A673 (cell line): ENCODE data around the gene CTSZ. TPM values are rescaled to one million over a fixed set of nuclear protein-coding genes. Genes with fewer than 3 reads are reported as not detected.
A peak's percentile ranks its signal among the peaks of the same experiment; 100 is the strongest.

Source experiments
- BruUV-seq: library from RNA; stranded (reverse); fragments of 400-500 nt; replicated peaks from 2 replicates; lab custom pipeline; 2021; lab: Mats Ljungman, UMichigan
- CTCF ChIA-PET: fragments of 300-600 bp; sonication (Branson Sonifier 250); formaldehyde crosslinking; loops from one replicate; lab custom pipeline; 2022; ENCODE audit warnings: antibody characterized with exemption; lab: Charles Lee
- POLR2A ChIA-PET: fragments of 300-600 bp; sonication (Branson Sonifier 250); formaldehyde crosslinking; loops from one replicate; lab custom pipeline; 2022; ENCODE audit warnings: antibody characterized with exemption; ENCODE audit not compliant: low non-redundant PET; lab: Charles Lee
- DNase-seq: peaks from one replicate; pipeline ENCODE4 v3.0.0-alpha.2; 2015; ENCODE audit warnings: low spot score
- H3K27ac ChIP-seq: fragments of 200-600 bp; sonication (generic); 2 replicates; pipeline ENCODE4 v1.5.1; 2016; ENCODE audit warnings: mixed run types, low read depth, mild to moderate bottlenecking, mixed read lengths, antibody characterized with exemption, low read length; ENCODE audit not compliant: poor library complexity, severe bottlenecking
- H3K27me3 ChIP-seq: fragments of 200-600 bp; sonication (generic); replicated peaks from 2 replicates; pipeline ENCODE4 v1.6.1; 2017; ENCODE audit warnings: mixed run types, low read depth, mild to moderate bottlenecking, mixed read lengths, antibody characterized with exemption, low read length; ENCODE audit not compliant: insufficient read depth, poor library complexity
- H3K36me3 ChIP-seq: fragments of 200-600 bp; sonication (generic); 2 replicates; pipeline ENCODE4 v1.6.1; 2016; ENCODE audit warnings: mixed run types, mild to moderate bottlenecking, mixed read lengths, antibody characterized with exemption, low read length; ENCODE audit not compliant: insufficient read depth, poor library complexity, severe bottlenecking
- H3K4me1 ChIP-seq: fragments of 200-600 bp; sonication (generic); 2 replicates; pipeline ENCODE4 v1.6.1; 2017; ENCODE audit warnings: mixed run types, mild to moderate bottlenecking, mixed read lengths, antibody characterized with exemption, low read length; ENCODE audit not compliant: insufficient read depth, poor library complexity, severe bottlenecking
- H3K4me3 ChIP-seq: fragments of 200-600 bp; sonication (generic); 2 replicates; pipeline ENCODE4 v1.5.1; 2016; ENCODE audit warnings: low read depth, mixed run types, mild to moderate bottlenecking, mixed read lengths, low read length; ENCODE audit not compliant: poor library complexity, severe bottlenecking
- H3K9me3 ChIP-seq: fragments of 200-600 bp; sonication (generic); 2 replicates; pipeline ENCODE4 v1.6.1; 2016; ENCODE audit warnings: mixed run types, low read depth, mild to moderate bottlenecking, mixed read lengths, antibody characterized with exemption, low read length; ENCODE audit not compliant: poor library complexity, severe bottlenecking
- EZH2 ChIP-seq: fragments of 200-600 bp; sonication (generic); IDR thresholded peaks from 2 replicates; pipeline ENCODE4 v1.6.1; 2017; ENCODE audit warnings: borderline replicate concordance, low read depth, mild to moderate bottlenecking, mixed read lengths, antibody characterized with exemption, low read length; ENCODE audit not compliant: poor library complexity, severe bottlenecking
- intact Hi-C: fragments of 100-400 bp; cut with micrococcal nuclease; formaldehyde crosslinking; loops from one replicate; pipeline ENCODE4 v1.10.0; 2022; ENCODE audit not compliant: unreplicated experiment
- total RNA-seq: library from RNA; stranded (reverse); gene quantifications from 2 replicates; pipeline ENCODE4 v1.2.3, GENCODE V29; 2021
- TF ChIP-seq, protein P1 (sequence below): fragments of 300-800, 200-600 bp; sonication (generic); conservative IDR thresholded peaks from 2 replicates; pipeline ENCODE4 v1.5.1; 2017; ENCODE audit warnings: low read depth, mild to moderate bottlenecking, antibody characterized with exemption, low read length, moderate library complexity, mixed read lengths

Gene CTSZ
- total RNA-seq, 1 experiment from 2014 or later = 1.2 TPM

- TF ChIP-seq, protein P1, sequence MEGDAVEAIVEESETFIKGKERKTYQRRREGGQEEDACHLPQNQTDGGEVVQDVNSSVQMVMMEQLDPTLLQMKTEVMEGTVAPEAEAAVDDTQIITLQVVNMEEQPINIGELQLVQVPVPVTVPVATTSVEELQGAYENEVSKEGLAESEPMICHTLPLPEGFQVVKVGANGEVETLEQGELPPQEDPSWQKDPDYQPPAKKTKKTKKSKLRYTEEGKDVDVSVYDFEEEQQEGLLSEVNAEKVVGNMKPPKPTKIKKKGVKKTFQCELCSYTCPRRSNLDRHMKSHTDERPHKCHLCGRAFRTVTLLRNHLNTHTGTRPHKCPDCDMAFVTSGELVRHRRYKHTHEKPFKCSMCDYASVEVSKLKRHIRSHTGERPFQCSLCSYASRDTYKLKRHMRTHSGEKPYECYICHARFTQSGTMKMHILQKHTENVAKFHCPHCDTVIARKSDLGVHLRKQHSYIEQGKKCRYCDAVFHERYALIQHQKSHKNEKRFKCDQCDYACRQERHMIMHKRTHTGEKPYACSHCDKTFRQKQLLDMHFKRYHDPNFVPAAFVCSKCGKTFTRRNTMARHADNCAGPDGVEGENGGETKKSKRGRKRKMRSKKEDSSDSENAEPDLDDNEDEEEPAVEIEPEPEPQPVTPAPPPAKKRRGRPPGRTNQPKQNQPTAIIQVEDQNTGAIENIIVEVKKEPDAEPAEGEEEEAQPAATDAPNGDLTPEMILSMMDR = no peak
- no peak for TF ChIP-seq EZH2
- BruUV-seq = no TSS peak
- Histone ChIP-seq H3K27ac (no peak overlapping the region), H3K36me3 (peaks cover 49% of the 10 kb centered on the region), H3K27me3 (no peaks in the 10 kb centered on the region), H3K4me3 (no peak overlapping the region), H3K4me1 (no peaks in the 10 kb centered on the region), H3K9me3 (no peaks in the 10 kb centered on the region)
- CTCF ChIA-PET = no interaction called here
- no peak for DNase-seq
- POLR2A ChIA-PET = no interaction called here
- intact Hi-C loops = no loop called here
Observed at GRCh38 chr20:58996226-58996611, 10.8 kb downstream of the CTSZ start.

- DNase-seq = no peak
- H3K9me3 ChIP-seq = no peaks in the 10 kb centered on the region
- no peak overlapping the region for H3K4me3 ChIP-seq
- intact Hi-C loops = no loop called here
- H3K4me1 ChIP-seq = no peaks in the 10 kb centered on the region
- no peaks in the 10 kb centered on the region for H3K27me3 ChIP-seq
- peaks cover 54% of the 10 kb centered on the region for H3K36me3 ChIP-seq
- TF ChIP-seq, protein P1 = no peak
- no peak for TF ChIP-seq EZH2
- H3K27ac ChIP-seq = no peak overlapping the region
- CTCF ChIA-PET = no interaction called here
- POLR2A ChIA-PET = no interaction called here
- no TSS peak for BruUV-seq
Observed at GRCh38 chr20:58995461-58996225, 11.4 kb downstream of the CTSZ start.

- peaks cover 65% of the 10 kb centered on the region for H3K36me3 ChIP-seq
- CTCF ChIA-PET = no interaction called here
- intact Hi-C loops = no loop called here
- no peak overlapping the region for H3K4me3 ChIP-seq
- TSS peak; percentile 70 for BruUV-seq
- no peak overlapping the region for H3K27ac ChIP-seq
- no peaks in the 10 kb centered on the region for H3K4me1 ChIP-seq
- H3K9me3 ChIP-seq = no peaks in the 10 kb centered on the region
- H3K27me3 ChIP-seq = no peaks in the 10 kb centered on the region
- DNase-seq = no peak
- POLR2A ChIA-PET = no interaction called here
- TF ChIP-seq, protein P1 = no peak
- no peak for TF ChIP-seq EZH2
Observed at GRCh38 chr20:58994390-58995159, 12.5 kb downstream of the CTSZ start.
